ENCODE data around the gene AKAP1. TPM values are rescaled to one million over a fixed set of nuclear protein-coding genes. Genes with fewer than 3 reads are reported as not detected.

Gene AKAP1
- total and polyA plus RNA-seq, 2 of the 8 experiments (the other 6 are each of a cell fraction or from before 2014, with no cell fraction given), result 120 to 156 TPM

DNA sequence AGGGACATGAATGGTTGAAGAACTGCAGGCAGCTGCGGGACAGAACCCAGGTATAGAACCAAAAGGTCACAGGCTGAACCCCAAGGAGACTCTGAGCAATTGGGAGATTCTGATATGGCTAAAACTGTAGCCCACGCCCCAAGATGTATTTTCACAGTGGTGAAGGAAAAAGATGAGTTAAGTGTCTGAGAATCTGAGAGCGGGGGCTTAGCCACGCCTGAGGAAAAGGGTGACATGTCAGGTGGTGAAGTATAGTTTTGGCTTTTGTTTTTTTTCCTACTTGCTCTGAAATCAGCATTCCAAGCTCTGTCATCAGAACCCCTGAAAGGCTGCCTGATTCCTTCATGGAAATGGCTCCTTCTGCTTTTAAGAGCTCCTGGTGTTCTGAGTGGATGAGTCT, 73.3 kb downstream of the AKAP1 start (continued):
- TF ChIP-seq GTF2F1 (IDR thresholded peaks at IDR 0.05; ENCODE audit: borderline replicate concordance, low read depth, low read length) (no peak), RNF2 (IDR thresholded peaks at IDR 0.05; ENCODE audit: borderline replicate concordance, low read depth, low read length, missing control alignments, poor library complexity, severe bottlenecking) (no peak), CBX5 (IDR thresholded peaks at IDR 0.05; ENCODE audit: low read depth, low read length) (no peak), JUND (IDR thresholded peaks at IDR 0.05; ENCODE audit: low read length) (no peak)

All from H1 (cell line).